Measurements from ENCODE around the gene STPG3. TPM values are rescaled to one million over a fixed set of nuclear protein-coding genes. Genes with fewer than 3 reads are reported as not detected.
A peak's percentile ranks its signal among the peaks of the same experiment; 100 is the strongest.

Gene STPG3
- total RNA-seq: not detected in 2 replicates

- DNase-seq (ENCODE audit: low read depth): no peak
These were observed at the start of gene STPG3 for GRCh38 chr9:137251194-137251461. Gene STPG3 (plus strand): TSS chr9:137251286. CDS start chr9:137251287, 1 bp downstream.

DNA sequence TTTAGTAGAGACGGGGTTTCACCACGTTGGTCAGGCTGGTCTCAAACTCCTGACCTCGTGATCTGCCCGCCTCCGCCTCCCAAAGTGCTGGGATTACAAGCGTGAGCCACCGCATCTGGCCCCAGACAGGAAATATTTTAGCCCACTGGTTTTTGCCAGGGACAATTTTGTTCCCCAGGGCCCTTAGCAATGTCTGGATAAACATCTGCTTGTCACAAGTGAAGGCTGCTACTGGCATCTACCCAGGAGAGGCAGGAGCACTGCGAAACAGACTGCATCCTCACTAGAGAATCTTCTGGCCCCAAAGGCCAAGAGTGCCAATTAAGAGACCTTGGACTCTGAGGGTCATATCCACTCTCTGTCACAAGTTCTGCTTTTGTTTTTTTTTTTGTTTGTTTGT lies 48.1 kb upstream of the STPG3 start:
- no peak for DNase-seq (ENCODE audit: low read depth)

- no peak for DNase-seq (ENCODE audit: low read depth)
These were observed 46.4 kb upstream of the STPG3 start for GRCh38 chr9:137204731-137205125.

GRCh38 chr9:137205126-137206069 lies 45.7 kb upstream of the STPG3 start, which contains the start of the genes NDOR1 and TMEM203:
Gene NDOR1 (plus strand): TSS chr9:137205700. CDS start chr9:137205778, 78 bp downstream.
Gene TMEM203 (minus strand): TSS chr9:137205648. CDS start chr9:137205414, 234 bp downstream.
- DNase-seq (ENCODE audit: low read depth): peak; percentile 37

DNA sequence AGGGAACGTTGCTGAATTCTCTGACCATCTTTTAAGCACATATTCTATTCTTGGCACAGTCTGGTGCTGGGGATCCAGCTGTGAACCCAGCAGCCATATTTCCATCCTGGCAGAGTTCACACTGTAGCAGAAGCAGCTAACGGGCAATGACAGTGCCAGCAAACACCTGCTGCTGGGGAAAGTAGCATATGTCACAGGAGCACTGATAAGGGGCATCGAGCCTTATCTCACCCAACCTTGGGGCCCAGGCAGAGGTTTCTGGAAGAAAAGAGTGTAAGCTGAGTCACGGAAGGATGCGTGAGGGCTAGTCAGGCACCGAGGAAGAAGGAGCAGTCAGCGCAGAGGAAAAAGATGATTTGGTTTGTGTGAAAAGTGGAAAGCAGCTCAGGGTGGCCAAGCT lies 44.5 kb upstream of the STPG3 start:
- no peak for DNase-seq (ENCODE audit: low read depth)

DNA sequence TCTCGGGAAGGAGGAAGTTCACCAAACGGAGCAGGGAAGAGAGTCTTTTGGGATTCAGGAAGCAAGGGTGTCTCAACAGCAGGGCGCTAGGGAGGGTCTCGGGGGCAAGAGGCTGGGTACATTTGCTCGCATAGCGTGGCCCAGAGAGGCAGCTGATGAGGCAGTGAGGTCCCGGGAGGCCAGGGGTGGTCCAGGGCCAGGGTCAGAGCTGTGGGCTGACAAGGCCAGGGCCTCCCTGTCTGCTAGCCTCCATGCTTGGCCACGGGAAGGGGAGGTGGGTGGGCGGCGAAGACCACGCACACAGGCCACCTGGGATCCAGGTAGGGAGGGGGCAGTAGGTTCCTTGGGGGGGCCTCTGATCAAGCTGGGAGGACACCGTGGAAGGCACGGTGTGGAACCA lies 39.6 kb upstream of the STPG3 start:
- DNase-seq (ENCODE audit: low read depth): no peak

GRCh38 chr9:137212520-137212919 lies 38.6 kb upstream of the STPG3 start:
- no peak for DNase-seq (ENCODE audit: low read depth)

- DNase-seq (ENCODE audit: low read depth): no peak
These were observed 37.7 kb upstream of the STPG3 start for GRCh38 chr9:137213160-137214060.

DNA sequence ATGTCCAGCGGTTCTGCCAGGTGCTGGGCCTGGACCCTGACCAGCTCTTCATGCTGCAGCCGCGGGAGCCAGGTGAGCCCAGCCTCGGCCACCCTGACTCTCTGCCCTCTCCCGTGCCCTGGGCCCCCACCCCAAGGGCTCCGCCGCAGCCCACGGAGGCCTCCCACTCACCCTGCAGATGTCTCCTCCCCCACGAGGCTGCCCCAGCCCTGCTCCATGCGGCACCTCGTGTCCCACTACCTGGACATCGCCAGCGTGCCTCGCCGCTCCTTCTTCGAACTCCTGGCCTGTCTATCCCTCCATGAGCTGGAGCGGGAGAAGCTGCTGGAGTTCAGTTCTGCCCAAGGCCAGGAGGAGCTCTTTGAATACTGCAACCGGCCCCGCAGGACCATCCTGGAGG lies 36.5 kb upstream of the STPG3 start:
- DNase-seq (ENCODE audit: low read depth): no peak

DNA sequence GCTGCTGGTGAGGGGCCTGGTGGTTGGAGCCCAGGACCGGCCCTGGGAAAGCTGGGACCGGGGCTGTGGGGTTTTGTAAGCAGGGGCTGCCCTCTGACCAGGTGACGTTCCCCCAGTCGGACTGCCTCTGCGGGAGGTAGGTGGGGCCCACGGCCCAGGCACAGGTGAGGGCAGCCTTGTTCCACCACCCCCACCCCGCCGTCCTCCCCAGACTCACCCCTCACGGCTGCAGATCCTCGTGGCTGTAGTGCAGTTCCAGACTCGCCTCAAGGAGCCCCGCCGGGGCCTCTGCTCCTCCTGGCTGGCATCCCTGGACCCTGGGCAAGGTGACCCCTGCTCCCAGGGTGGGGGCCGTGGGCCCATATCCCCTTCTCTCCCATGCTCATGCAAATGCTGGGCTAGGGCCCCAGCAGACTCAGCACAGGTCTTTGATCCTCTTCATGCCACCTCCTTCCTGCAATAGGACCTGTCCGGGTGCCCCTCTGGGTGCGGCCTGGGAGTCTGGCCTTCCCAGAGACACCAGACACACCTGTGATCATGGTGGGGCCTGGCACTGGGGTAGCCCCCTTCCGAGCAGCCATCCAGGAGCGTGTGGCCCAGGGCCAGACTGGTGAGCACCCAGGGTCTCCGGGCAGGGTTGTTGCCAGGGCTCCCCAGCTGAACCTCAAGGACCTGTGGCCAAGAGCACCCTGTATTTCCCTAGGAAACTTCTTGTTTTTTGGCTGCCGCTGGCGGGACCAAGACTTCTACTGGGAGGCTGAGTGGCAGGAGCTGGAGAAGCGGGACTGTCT lies 35.7 kb upstream of the STPG3 start:
- no peak for DNase-seq (ENCODE audit: low read depth)

- peak; percentile 19 for DNase-seq (ENCODE audit: low read depth)
These were observed 34.7 kb upstream of the STPG3 start for GRCh38 chr9:137216188-137216965.

GRCh38 chr9:137217276-137218211 lies 33.5 kb upstream of the STPG3 start:
- peak; percentile 58 for DNase-seq (ENCODE audit: low read depth)

DNA sequence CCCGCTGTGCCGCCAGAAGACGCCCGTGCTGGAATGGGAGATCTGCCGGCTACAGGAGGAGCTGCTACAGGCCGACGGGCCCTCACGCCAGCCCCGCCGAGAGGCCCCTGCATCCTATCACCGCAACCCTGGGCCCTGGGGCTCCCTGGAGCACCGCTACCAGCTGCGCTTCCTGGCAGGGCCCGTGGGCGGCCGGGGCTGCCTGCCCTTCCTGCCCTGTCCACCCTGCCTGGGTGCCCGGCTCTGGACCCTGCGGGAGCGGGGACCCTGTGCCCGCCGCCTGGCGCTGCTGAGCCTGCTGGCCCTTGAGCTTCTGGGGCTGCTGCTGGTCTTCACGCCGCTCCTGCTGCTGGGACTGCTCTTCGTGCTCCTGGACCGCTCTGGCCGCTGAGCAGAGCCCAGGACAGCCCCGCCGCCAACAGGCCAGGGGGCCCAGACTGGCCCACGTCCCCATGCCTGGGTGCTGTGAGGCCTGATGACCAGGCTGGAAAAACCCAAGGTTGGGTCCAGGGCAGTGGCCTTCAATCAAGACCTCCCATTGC lies 32.8 kb upstream of the STPG3 start:
- no peak for DNase-seq (ENCODE audit: low read depth)

GRCh38 chr9:137218754-137219271 lies 32.3 kb upstream of the STPG3 start:
- no peak for DNase-seq (ENCODE audit: low read depth)

GRCh38 chr9:137219757-137220316 lies 31.2 kb upstream of the STPG3 start:
- no peak for DNase-seq (ENCODE audit: low read depth)

DNA sequence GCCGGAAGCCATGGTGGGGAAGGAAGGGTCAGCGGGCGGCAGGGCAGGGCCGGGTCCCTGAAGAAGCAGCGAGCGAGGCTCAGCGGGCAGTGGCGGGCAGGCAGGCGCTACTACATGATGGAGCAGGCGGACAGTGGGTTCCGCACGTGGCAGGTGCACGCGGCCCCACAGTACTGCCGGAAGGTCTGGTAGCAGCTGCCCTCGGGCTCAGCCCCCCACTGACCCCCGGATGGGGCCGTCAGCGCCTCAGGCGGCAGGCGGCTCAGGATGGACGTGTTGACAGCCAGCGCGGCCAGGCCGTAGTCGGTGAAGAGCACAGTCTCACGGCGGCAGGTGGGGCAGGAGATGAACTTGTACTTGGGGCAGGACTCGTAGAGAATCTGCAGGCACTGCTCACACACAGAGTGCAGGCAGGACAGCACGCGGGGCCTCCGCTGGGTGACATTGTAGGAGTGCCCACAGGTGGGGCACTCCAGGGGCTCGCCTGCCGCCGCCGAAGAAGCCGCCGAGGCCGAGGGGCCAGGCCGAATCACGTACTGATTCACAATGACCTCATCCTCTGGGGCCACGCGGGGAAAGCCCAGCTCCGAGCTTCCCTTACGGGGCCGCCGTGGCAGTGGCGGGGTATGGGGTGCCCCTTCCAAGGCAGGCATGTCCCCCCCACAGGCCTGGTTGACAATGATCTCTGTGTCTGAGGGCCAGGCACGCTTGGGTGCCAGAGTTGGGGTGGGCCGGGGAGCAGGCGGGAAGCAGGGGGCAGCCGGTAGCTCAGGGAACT lies 30.6 kb upstream of the STPG3 start:
- DNase-seq (ENCODE audit: low read depth): no peak

GRCh38 chr9:137221095-137221505 lies 30.0 kb upstream of the STPG3 start:
- DNase-seq (ENCODE audit: low read depth): no peak

GRCh38 chr9:137221506-137222111 lies 29.5 kb upstream of the STPG3 start:
- DNase-seq (ENCODE audit: low read depth): no peak

All from renal cortical epithelial cell (primary cell).